ENCODE data around the gene GALNT9.
"Not testable (repeated sequence)": the region's sequence is repeated elsewhere in the genome, so short reads cannot be mapped to it uniquely, and the experiment has no call there.

Gene GALNT9

GRCh38 chr12:132263451-132264049, 65.8 kb downstream of the GALNT9 start:
- no peak for DNase-seq

- DNase-seq: no peak
Observed at GRCh38 chr12:132263061-132263360, 66.4 kb downstream of the GALNT9 start.

- DNase-seq: no peak
Observed at GRCh38 chr12:132262256-132263060, 66.9 kb downstream of the GALNT9 start.

GRCh38 chr12:132261328-132262138, 67.9 kb downstream of the GALNT9 start:
- no peak for DNase-seq

GRCh38 chr12:132260721-132261120, 68.7 kb downstream of the GALNT9 start:
- DNase-seq: no peak

- DNase-seq: no peak
Observed at GRCh38 chr12:132259872-132260695, 69.3 kb downstream of the GALNT9 start.

GRCh38 chr12:132259364-132259871, 70.0 kb downstream of the GALNT9 start:
- no peak for DNase-seq

GRCh38 chr12:132258543-132258942, 70.8 kb downstream of the GALNT9 start:
- no peak for DNase-seq

- DNase-seq: no peak
Observed at GRCh38 chr12:132257955-132258490, 71.4 kb downstream of the GALNT9 start.

GRCh38 chr12:132257206-132257954, 72.0 kb downstream of the GALNT9 start:
- no peak for DNase-seq

GRCh38 chr12:132256646-132257045, 72.7 kb downstream of the GALNT9 start:
- DNase-seq: no peak

GRCh38 chr12:132255642-132256041, 73.7 kb downstream of the GALNT9 start:
- no peak for DNase-seq

GRCh38 chr12:132253698-132254480, 75.5 kb downstream of the GALNT9 start:
- no peak for DNase-seq

GRCh38 chr12:132252981-132253380, 76.4 kb downstream of the GALNT9 start:
- DNase-seq: not testable (repeated sequence)

GRCh38 chr12:132251741-132252490, 77.5 kb downstream of the GALNT9 start:
- no peak for DNase-seq

GRCh38 chr12:132251310-132251709, 78.1 kb downstream of the GALNT9 start:
- DNase-seq: no peak

GRCh38 chr12:132250707-132251106, 78.7 kb downstream of the GALNT9 start:
- DNase-seq: no peak

- no peak for DNase-seq
Observed at GRCh38 chr12:132249689-132250478, 79.5 kb downstream of the GALNT9 start.

Measured in suppressor macrophage (primary cell).